ENCODE results near the gene IL15RA.
"Not testable (repeated sequence)": the region's sequence is repeated elsewhere in the genome, so short reads cannot be mapped to it uniquely, and the experiment has no call there.

DNA sequence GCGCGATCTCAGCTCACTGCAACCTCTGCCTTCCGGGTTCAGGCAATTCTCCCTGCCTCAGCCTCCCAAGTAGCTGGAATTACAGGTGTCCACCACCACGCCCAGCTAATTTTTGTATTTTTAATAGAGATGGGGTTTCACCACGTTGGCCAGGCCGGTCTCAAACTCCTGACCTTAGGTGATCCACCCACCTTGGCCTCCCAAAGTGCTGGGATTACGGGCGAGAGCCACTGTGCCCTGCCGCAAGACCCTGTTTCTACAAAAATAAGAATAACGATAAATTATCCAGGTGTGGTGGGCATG, 16.4 kb downstream of the IL15RA start:
- not testable (repeated sequence) for TF ChIP-seq POLR2A, CTCF (IDR thresholded peaks at IDR 0.05)
